ENCODE measurements around the gene RNF126.

GRCh38 chr19:601790-602189 lies 61.2 kb downstream of the RNF126 start:
- TF ChIP-seq CTCF (IDR thresholded peaks at IDR 0.05; ENCODE audit: poor library complexity, severe bottlenecking) (no peak), RAD21 (conservative IDR thresholded peaks at IDR 0.05) (no peak), EZH2 (IDR thresholded peaks at IDR 0.05; ENCODE audit: borderline replicate concordance, insufficient read depth, low read length, poor library complexity, severe bottlenecking) (no peak), POLR2AphosphoS5 (IDR thresholded peaks at IDR 0.05) (no peak)

All from neural cell (in vitro differentiated cells).